Natural killer cell (primary cell): ENCODE measurements around the gene RAI1. TPM values are rescaled to one million over a fixed set of nuclear protein-coding genes. Genes with fewer than 3 reads are reported as not detected.

Experiments used
- ATAC-seq, 3 donors: fragments of 150-1000 bp in 2 of 3; fragments of 200-7000 bp in 1 of 3; cut with Tn5 transposase; 1 replicate in 1 of 3; 2 replicates in 2 of 3; pipeline ENCODE4 v1.10.0; 2021; ENCODE audit warnings: mild to moderate bottlenecking in 2 of 3, moderate library complexity in 2 of 3
- DNase-seq, 2 donors: peaks; one replicate each; pipeline versions ENCODE4 v3.0.0 to v3.0.0-alpha.2; 2013 to 2021; ENCODE audit warnings: mixed read lengths in 1 of 2
- H3K27ac ChIP-seq: one replicate; pipeline ENCODE4 v1.5.1; 2013; ENCODE audit warnings: mild to moderate bottlenecking, low read length
- H3K27me3 ChIP-seq: one replicate; pipeline ENCODE4 v1.6.1; 2013; ENCODE audit warnings: low read length; ENCODE audit not compliant: control insufficient read depth, insufficient read depth
- H3K36me3 ChIP-seq: one replicate; pipeline ENCODE4 v1.6.1; 2013; ENCODE audit warnings: low read length; ENCODE audit not compliant: control insufficient read depth, insufficient read depth
- H3K4me1 ChIP-seq: one replicate; pipeline ENCODE4 v1.6.1; 2013; ENCODE audit warnings: low read length; ENCODE audit not compliant: control insufficient read depth, insufficient read depth
- H3K4me3 ChIP-seq: one replicate; pipeline ENCODE4 v1.5.1; 2013; ENCODE audit warnings: low read length
- H3K9me3 ChIP-seq: one replicate; pipeline ENCODE4 v1.6.1; 2013; ENCODE audit warnings: low read length; ENCODE audit not compliant: control insufficient read depth, insufficient read depth
- H3K27ac Mint-ChIP-seq, 2 donors: one replicate each; pipeline ENCODE4 v1.8.0; 2022; ENCODE audit warnings: mild to moderate bottlenecking in 2 of 2, mixed read lengths in 2 of 2, moderate library complexity in 1 of 2
- H3K27me3 Mint-ChIP-seq, 2 donors: one replicate each; pipeline ENCODE4 v1.8.0; 2022; ENCODE audit warnings: low read depth in 2 of 2, mixed read lengths in 2 of 2
- H3K36me3 Mint-ChIP-seq: one replicate; pipeline ENCODE4 v1.8.0; 2022; ENCODE audit warnings: mixed read lengths
- H3K4me1 Mint-ChIP-seq, 2 donors: one replicate each; pipeline ENCODE4 v1.8.0; 2022; ENCODE audit warnings: mixed read lengths in 2 of 2
- H3K4me3 Mint-ChIP-seq: one replicate; pipeline ENCODE4 v1.8.0; 2022; ENCODE audit warnings: mild to moderate bottlenecking, moderate library complexity, mixed read lengths
- H3K9me3 Mint-ChIP-seq, 2 donors: one replicate each; pipeline ENCODE4 v1.8.0; 2022; ENCODE audit warnings: mixed read lengths in 2 of 2
- CTCF ChIP-seq: fragments of 200-600 bp; IDR thresholded peaks from one replicate; pipeline ENCODE4 v1.8.0; 2022; ENCODE audit warnings: antibody characterized with exemption
- WGBS: methylation state at CpG from one replicate; pipeline ENCODE4 v1.1.7; 2013; ENCODE audit warnings: missing lambda C conversion rate; ENCODE audit not compliant: insufficient coverage; 5-methylcytosine and 5-hydroxymethylcytosine counted together
- intact Hi-C: fragments of 100-400 bp; cut with micrococcal nuclease; formaldehyde crosslinking; loops from one replicate; pipeline ENCODE4 v1.14.2; 2022
- total RNA-seq, 4 donors: library from RNA; stranded (reverse); fragments of 120-200 nt in 1 of 4; gene quantifications; one replicate each; pipeline versions ENCODE4 v1.2.3 to v1.2.4, GENCODE V29; 2013 to 2022

RAI1 gene
- total RNA-seq, 3 donors from 2014 or later (not counting 1 experiment from before 2014, with no cell fraction given): 39.8 to 55.0 (median 49.4) TPM

- H3K27me3 Mint-ChIP-seq: no peaks in the 10 kb centered on the region
- peaks cover 36% of the 10 kb centered on the region for H3K4me1 ChIP-seq
- no peaks in the 10 kb centered on the region for H3K9me3 Mint-ChIP-seq
- peaks cover 3 to 52% of the 10 kb centered on the region in 2 donors for H3K4me1 Mint-ChIP-seq
- H3K4me3 Mint-ChIP-seq: no peak overlapping the region
- DNase-seq (no peak), ATAC-seq (no peak)
- H3K4me3 ChIP-seq: no peak overlapping the region
- no peaks in the 10 kb centered on the region for H3K9me3 ChIP-seq
- intact Hi-C loops: no loop called here
- no peak overlapping the region for H3K27ac ChIP-seq
- H3K27me3 ChIP-seq: no peaks in the 10 kb centered on the region
- no peak overlapping the region for H3K27ac Mint-ChIP-seq
- no peaks in the 10 kb centered on the region for H3K36me3 ChIP-seq
- TF ChIP-seq CTCF: no peak
- no peaks in the 10 kb centered on the region for H3K36me3 Mint-ChIP-seq
- WGBS: 77% methylated on average over 10 of the region's 10 CpGs
These were observed 21.3 kb downstream of the RAI1 start for GRCh38 chr17:17702449-17703139.

DNA sequence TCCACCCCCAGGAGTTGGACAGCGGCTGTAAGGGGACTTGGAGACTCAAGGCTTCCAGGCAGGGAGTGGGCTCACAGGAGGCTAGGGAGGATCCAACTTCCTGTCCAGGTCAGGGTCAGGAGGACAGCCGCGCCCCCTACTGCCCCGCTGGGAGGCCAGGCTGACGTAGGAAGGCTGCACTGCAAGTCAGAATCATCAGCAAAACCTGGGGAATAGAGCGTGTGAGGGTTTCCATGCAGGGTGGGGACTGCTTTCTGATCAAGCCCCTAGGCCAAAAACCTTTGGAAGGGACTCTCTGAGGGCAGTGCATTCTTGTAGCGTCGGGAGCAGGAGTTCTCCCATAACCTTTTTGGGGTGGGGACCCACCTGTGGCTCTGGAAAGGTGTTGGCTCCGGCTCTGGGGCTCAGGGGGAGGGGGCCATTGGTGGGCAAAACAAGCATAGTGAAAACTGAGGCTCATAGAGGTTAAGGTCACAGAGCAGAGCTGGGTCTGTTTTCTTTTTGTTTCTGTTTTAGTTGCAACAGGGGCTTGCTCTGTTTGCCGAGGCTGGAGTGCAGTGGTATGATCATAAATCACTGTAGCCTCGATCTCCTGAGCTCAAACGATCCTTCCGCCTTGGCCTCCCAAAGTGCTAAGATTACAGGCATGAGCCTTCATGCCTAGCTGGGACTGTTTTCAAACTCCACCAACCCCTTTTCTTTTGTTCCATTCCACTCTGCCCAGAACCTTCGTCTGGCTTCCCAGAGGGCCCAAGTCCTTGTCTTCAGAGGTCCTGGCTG, 22.1 kb downstream of the RAI1 start:
- Histone ChIP-seq H3K36me3 (no peaks in the 10 kb centered on the region), H3K4me3 (no peak overlapping the region), H3K4me1 (peaks cover 29% of the 10 kb centered on the region), H3K9me3 (no peaks in the 10 kb centered on the region), H3K27me3 (no peaks in the 10 kb centered on the region), H3K27ac (no peak overlapping the region)
- H3K27me3 Mint-ChIP-seq: no peaks in the 10 kb centered on the region
- peaks cover 0 to 51% of the 10 kb centered on the region in 2 donors for H3K4me1 Mint-ChIP-seq
- DNase-seq (no peak), ATAC-seq (no peak)
- no peak for TF ChIP-seq CTCF
- no peaks in the 10 kb centered on the region for H3K36me3 Mint-ChIP-seq
- peak overlapping the region in 1 of 2 donors; percentile 42 for H3K27ac Mint-ChIP-seq
- no peak overlapping the region for H3K4me3 Mint-ChIP-seq
- no peaks in the 10 kb centered on the region for H3K9me3 Mint-ChIP-seq
- intact Hi-C loops: no loop called here
- 86% methylated on average over 14 of the region's 14 CpGs for WGBS

GRCh38 chr17:17704931-17705330, 23.7 kb downstream of the RAI1 start:
- Histone ChIP-seq H3K4me1 (peaks cover 15% of the 10 kb centered on the region), H3K27me3 (no peaks in the 10 kb centered on the region), H3K4me3 (no peak overlapping the region), H3K27ac (no peak overlapping the region), H3K36me3 (no peaks in the 10 kb centered on the region), H3K9me3 (no peaks in the 10 kb centered on the region)
- intact Hi-C loops: no loop called here
- Mint-ChIP-seq H3K36me3 (no peaks in the 10 kb centered on the region), H3K27me3 (no peaks in the 10 kb centered on the region), H3K4me3 (no peak overlapping the region), H3K4me1 (peaks cover 0 to 45% of the 10 kb centered on the region in 2 donors), H3K27ac (no peak overlapping the region), H3K9me3 (no peaks in the 10 kb centered on the region)
- no peak for TF ChIP-seq CTCF
- DNase-seq (no peak), ATAC-seq (no peak)
- 100% methylated on average over 2 of the region's 2 CpGs for WGBS
